Activated T-helper 1 cell treated with anti-CD3 and anti-CD28 coated beads, Interleukin-12 subunit alpha, Interleukin-12 subunit beta, Interleukin-2, Interleukin-4 antibody, amounts not matched to agents 30 ng/mL and 10 ng/mL and 1 ng/mL, durations not matched to agents 14 hours and 24 hours and 36 hours (primary cell): Measurements from ENCODE around the gene KCNAB3. TPM values are rescaled to one million over a fixed set of nuclear protein-coding genes. Genes with fewer than 3 reads are reported as not detected.

Experiments used
- DNase-seq: peaks from one replicate; pipeline ENCODE4 v3.0.0; 2021; ENCODE audit warnings: low spot score
- H3K27ac Mint-ChIP-seq: one replicate; pipeline ENCODE4 v1.8.0; 2021; ENCODE audit warnings: mild to moderate bottlenecking, mixed read lengths
- H3K27me3 Mint-ChIP-seq: one replicate; pipeline ENCODE4 v1.8.0; 2022; ENCODE audit warnings: mild to moderate bottlenecking, moderate library complexity, mixed read lengths; ENCODE audit not compliant: insufficient read depth
- H3K36me3 Mint-ChIP-seq: one replicate; pipeline ENCODE4 v1.8.0; 2021; ENCODE audit warnings: low read depth, mixed read lengths
- H3K4me1 Mint-ChIP-seq: one replicate; pipeline ENCODE4 v1.8.0; 2021; ENCODE audit warnings: low read depth, mixed read lengths
- H3K4me3 Mint-ChIP-seq: one replicate; pipeline ENCODE4 v1.8.0; 2021; ENCODE audit warnings: mild to moderate bottlenecking, moderate library complexity, mixed read lengths
- H3K9me3 Mint-ChIP-seq: one replicate; pipeline ENCODE4 v1.8.0; 2021; ENCODE audit warnings: mixed read lengths
- intact Hi-C: fragments of 100-400 bp; cut with micrococcal nuclease; formaldehyde crosslinking; loops from one replicate; pipeline ENCODE4 v1.15.1; 2024
- total RNA-seq: library from RNA; stranded (reverse); gene quantifications from 2 replicates; pipeline ENCODE4 v1.2.3, GENCODE V29; 2022

Gene KCNAB3
- total RNA-seq, 1 donor from 2014 or later, result 9.9 TPM

DNA sequence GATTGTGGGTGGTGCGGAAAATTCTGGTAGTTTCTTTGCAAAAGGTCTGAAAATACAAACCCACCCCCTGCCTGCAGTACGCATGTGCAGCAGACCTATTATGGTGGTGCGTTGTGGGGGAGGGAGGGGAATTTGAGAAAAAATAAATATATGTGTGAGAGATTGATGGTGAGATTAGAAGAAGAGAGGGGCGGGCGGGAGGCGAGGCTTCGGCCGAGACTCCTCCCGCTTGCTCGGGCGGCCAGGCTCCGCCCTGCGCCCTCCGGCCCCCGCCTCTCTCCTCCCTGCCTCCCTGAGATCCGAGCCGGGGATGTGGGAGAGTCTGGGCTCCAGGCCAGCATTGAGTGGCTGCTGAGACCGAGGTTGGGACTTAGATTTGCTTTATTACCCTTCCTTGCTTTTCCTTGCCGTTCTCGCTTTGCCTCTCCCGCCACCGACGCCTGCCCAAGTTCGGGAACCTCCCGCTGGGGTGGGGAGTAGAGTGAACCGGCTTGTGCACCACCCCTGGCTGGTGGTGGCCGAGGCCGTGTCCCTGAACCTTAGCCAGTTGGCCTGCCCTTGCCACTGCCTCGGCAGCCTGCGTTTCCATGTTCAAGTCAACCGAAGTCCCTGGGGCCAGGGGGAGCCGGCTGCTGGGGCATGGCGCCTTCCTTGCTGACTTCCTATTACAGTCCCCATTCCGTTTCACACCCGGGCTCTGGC lies 42.0 kb downstream of the KCNAB3 start:
- DNase-seq, result peak; percentile 77
- Mint-ChIP-seq H3K27ac (no peak overlapping the region), H3K4me1 (peaks cover 3% of the 10 kb centered on the region), H3K9me3 (no peaks in the 10 kb centered on the region), H3K27me3 (no peaks in the 10 kb centered on the region), H3K36me3 (peaks cover 22% of the 10 kb centered on the region), H3K4me3 (no peak overlapping the region)
- intact Hi-C loops, result loop anchor here (1.0 to 5.0 kb wide), 8 partner anchors 28 to 265 kb away; partner anchors contain the start of genes CNTROB, KDM6B, NAA38 and PER1

GRCh38 chr17:7887038-7887481 lies 42.6 kb downstream of the KCNAB3 start:
- DNase-seq, result no peak
- intact Hi-C loops, result loop anchor here (1.0 to 5.0 kb wide), 8 partner anchors 28 to 265 kb away; partner anchors contain the start of genes CNTROB, KDM6B, NAA38 and PER1
- Mint-ChIP-seq H3K27ac (no peak overlapping the region), H3K9me3 (no peaks in the 10 kb centered on the region), H3K36me3 (peaks cover 21% of the 10 kb centered on the region), H3K4me1 (peaks cover 2% of the 10 kb centered on the region), H3K4me3 (no peak overlapping the region), H3K27me3 (no peaks in the 10 kb centered on the region)

- H3K27me3 Mint-ChIP-seq, result no peaks in the 10 kb centered on the region
- H3K27ac Mint-ChIP-seq, result no peak overlapping the region
- intact Hi-C loops, result loop anchor here (1.0 to 5.0 kb wide), 8 partner anchors 29 to 266 kb away; partner anchors contain the start of genes CNTROB, KDM6B, NAA38 and PER1
- H3K36me3 Mint-ChIP-seq, result peaks cover 18% of the 10 kb centered on the region
- H3K9me3 Mint-ChIP-seq, result no peaks in the 10 kb centered on the region
- no peak overlapping the region for H3K4me3 Mint-ChIP-seq
- peak; percentile 43 for DNase-seq
- no peaks in the 10 kb centered on the region for H3K4me1 Mint-ChIP-seq
Measured at GRCh38 chr17:7886227-7887037, 43.2 kb downstream of the KCNAB3 start.

DNA sequence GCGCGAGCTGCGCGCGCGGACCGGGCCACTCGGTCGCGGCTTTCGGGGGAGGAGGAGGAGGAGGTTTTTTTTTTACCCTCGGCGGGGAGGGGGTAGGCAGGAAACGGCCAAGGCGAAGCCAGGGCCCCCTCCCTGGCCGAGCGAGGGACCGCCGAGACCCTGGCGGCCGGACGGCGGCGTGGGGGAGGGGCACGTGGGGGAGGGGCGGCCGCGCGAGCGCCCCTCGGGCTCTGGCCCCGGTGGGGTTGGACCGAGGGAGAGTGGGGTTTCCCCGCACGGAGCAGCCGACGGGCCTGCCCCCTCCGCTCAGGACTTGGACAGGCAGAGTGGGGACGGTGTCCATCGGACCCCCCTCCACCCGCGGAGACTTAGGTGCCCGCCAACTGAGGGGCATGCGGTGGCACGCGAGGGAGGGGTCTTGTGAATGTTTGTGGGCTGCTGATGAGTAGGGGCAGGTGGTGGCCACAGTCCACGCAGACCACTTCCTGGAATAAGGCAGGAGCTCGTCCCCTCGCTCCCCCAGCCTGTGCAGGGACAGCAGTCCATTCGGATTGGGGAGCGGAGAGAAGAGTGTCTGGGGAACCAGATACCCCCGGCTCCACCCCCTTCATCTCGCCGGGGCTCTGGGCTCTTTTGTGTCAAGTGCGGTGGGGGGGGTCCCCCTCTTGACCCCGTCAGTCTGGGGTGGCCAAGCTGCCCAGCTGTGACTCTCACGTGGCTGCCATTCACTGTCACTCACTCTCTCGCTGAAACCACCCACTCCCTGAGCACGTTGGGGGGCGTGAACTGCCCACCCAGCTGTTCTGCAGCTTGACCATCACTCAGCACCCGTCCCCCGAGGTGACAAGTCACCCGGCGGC lies 44.1 kb downstream of the KCNAB3 start:
- no peak overlapping the region for H3K4me3 Mint-ChIP-seq
- H3K36me3 Mint-ChIP-seq, result peaks cover 11% of the 10 kb centered on the region
- H3K27ac Mint-ChIP-seq, result no peak overlapping the region
- intact Hi-C loops, result loop anchor here (5.0 kb wide), 1 partner anchor 267 kb away; the partner anchor contains the start of gene PER1
- peak; percentile 44 for DNase-seq
- H3K27me3 Mint-ChIP-seq, result no peaks in the 10 kb centered on the region
- no peaks in the 10 kb centered on the region for H3K4me1 Mint-ChIP-seq
- H3K9me3 Mint-ChIP-seq, result no peaks in the 10 kb centered on the region

- intact Hi-C loops, result loop anchor here (5.0 kb wide), 1 partner anchor 268 kb away; the partner anchor contains the start of gene PER1
- peak overlapping the region; percentile 83 for H3K27ac Mint-ChIP-seq
Measured at GRCh38 chr17:7884581-7885366, 44.9 kb downstream of the KCNAB3 start.

DNA sequence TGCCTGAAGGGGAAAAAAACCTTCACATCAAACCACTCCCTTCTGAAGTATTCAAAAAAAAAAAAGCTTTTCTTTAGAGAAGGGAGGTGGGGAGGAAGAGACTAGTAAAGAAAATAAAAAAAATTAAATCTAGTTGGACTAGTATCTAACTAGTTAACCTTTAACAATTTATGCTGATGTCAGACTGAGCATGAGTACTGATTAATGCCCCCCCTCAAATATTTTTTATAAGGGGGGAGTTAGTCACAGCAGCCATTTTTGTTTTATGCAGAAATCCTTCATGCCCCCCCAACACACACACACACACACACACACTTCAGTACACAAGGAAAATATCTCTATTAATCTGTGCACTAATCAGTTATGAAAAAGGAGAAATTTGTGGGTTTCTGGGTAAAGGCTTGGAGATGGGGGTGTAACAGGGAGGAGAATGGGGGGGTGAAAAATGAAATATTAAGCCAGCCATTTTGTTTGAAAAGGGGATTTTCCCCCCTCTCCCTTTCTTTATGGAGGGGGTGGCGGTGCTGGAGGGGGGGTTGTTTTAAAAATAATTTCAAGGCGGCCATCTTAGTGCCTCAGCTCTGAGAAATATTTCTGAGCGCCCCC lies 45.8 kb downstream of the KCNAB3 start:
- Mint-ChIP-seq H3K4me3 (peak overlapping the region; percentile 69), H3K27ac (peak overlapping the region; percentile 65), H3K36me3 (peaks cover 1% of the 10 kb centered on the region), H3K27me3 (no peaks in the 10 kb centered on the region), H3K9me3 (no peaks in the 10 kb centered on the region), H3K4me1 (no peaks in the 10 kb centered on the region)
- peak; percentile 11 for DNase-seq
- intact Hi-C loops, result no loop called here

More at GRCh38 chr17:7884581-7885366, 44.9 kb downstream of the KCNAB3 start:
- Mint-ChIP-seq H3K36me3 (peaks cover 5% of the 10 kb centered on the region), H3K27me3 (no peaks in the 10 kb centered on the region), H3K9me3 (no peaks in the 10 kb centered on the region), H3K4me3 (peak overlapping the region; percentile 69), H3K4me1 (no peaks in the 10 kb centered on the region)
- DNase-seq, result peak; percentile 12

- H3K27me3 Mint-ChIP-seq, result no peaks in the 10 kb centered on the region
- no peak overlapping the region for H3K4me3 Mint-ChIP-seq
- DNase-seq, result no peak
- no peaks in the 10 kb centered on the region for H3K4me1 Mint-ChIP-seq
- intact Hi-C loops, result no loop called here
- H3K9me3 Mint-ChIP-seq, result no peaks in the 10 kb centered on the region
- H3K36me3 Mint-ChIP-seq, result peaks cover 1% of the 10 kb centered on the region
- no peak overlapping the region for H3K27ac Mint-ChIP-seq
Measured at GRCh38 chr17:7882629-7883028, 47.0 kb downstream of the KCNAB3 start.

- no peak overlapping the region for H3K4me3 Mint-ChIP-seq
- no peak overlapping the region for H3K27ac Mint-ChIP-seq
- H3K9me3 Mint-ChIP-seq, result no peaks in the 10 kb centered on the region
- H3K27me3 Mint-ChIP-seq, result no peaks in the 10 kb centered on the region
- H3K36me3 Mint-ChIP-seq, result peaks cover 3% of the 10 kb centered on the region
- no peak for DNase-seq
- intact Hi-C loops, result no loop called here
- H3K4me1 Mint-ChIP-seq, result no peaks in the 10 kb centered on the region
Measured at GRCh38 chr17:7882068-7882467, 47.6 kb downstream of the KCNAB3 start.

- DNase-seq, result no peak
- intact Hi-C loops, result no loop called here
- no peaks in the 10 kb centered on the region for H3K9me3 Mint-ChIP-seq
Measured at GRCh38 chr17:7881276-7882054, 48.2 kb downstream of the KCNAB3 start.

GRCh38 chr17:7880076-7880868 lies 49.4 kb downstream of the KCNAB3 start:
- Mint-ChIP-seq H3K36me3 (peaks cover 9% of the 10 kb centered on the region), H3K27me3 (no peaks in the 10 kb centered on the region), H3K4me3 (no peak overlapping the region), H3K9me3 (no peaks in the 10 kb centered on the region), H3K27ac (no peak overlapping the region), H3K4me1 (peaks cover 11% of the 10 kb centered on the region)
- DNase-seq, result no peak
- intact Hi-C loops, result no loop called here

More at GRCh38 chr17:7881276-7882054, 48.2 kb downstream of the KCNAB3 start:
- Mint-ChIP-seq H3K27me3 (no peaks in the 10 kb centered on the region), H3K4me1 (peaks cover 3% of the 10 kb centered on the region), H3K4me3 (no peak overlapping the region), H3K36me3 (peaks cover 4% of the 10 kb centered on the region), H3K27ac (no peak overlapping the region)
